C4-2B (cell line): Measurements from ENCODE around the gene LRFN2.

ENCODE experiments used
- H3K27ac ChIP-seq: fragments of 450-650 bp; 2 replicates; pipeline ENCODE4 v1.5.1; 2017
- ZFX ChIP-seq: fragments of 450-650 bp; IDR thresholded peaks from 2 replicates; pipeline ENCODE4 v1.6.1; 2017
- TF ChIP-seq, protein P1 (sequence below): fragments of 450-650 bp; conservative IDR thresholded peaks from 2 replicates; pipeline ENCODE4 v1.5.1; 2017; ENCODE audit warnings: mild to moderate bottlenecking

The LRFN2 gene

DNA sequence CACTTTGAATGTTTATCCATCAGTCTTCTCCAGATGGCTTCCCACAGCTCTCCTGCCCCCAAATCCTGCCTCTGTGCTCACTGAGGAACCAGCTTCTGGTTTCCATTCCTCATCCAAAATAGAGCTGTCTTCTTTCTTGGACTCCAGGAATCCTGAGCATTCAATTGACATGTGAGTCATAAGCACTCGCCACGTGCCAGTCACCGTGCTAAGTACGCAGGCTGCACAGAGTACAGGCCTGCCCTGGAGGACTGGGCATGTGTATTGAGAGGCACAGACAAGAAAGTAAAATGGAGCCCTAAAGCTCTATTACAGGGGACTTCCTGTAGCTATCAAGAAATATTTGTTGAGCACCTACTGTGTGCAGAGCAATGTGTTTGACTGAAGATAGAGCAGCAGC is 39.7 kb upstream of the LRFN2 start:
- TF ChIP-seq, protein P1, sequence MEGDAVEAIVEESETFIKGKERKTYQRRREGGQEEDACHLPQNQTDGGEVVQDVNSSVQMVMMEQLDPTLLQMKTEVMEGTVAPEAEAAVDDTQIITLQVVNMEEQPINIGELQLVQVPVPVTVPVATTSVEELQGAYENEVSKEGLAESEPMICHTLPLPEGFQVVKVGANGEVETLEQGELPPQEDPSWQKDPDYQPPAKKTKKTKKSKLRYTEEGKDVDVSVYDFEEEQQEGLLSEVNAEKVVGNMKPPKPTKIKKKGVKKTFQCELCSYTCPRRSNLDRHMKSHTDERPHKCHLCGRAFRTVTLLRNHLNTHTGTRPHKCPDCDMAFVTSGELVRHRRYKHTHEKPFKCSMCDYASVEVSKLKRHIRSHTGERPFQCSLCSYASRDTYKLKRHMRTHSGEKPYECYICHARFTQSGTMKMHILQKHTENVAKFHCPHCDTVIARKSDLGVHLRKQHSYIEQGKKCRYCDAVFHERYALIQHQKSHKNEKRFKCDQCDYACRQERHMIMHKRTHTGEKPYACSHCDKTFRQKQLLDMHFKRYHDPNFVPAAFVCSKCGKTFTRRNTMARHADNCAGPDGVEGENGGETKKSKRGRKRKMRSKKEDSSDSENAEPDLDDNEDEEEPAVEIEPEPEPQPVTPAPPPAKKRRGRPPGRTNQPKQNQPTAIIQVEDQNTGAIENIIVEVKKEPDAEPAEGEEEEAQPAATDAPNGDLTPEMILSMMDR, result no peak
- no peak for TF ChIP-seq ZFX
- no peak overlapping the region for H3K27ac ChIP-seq

DNA sequence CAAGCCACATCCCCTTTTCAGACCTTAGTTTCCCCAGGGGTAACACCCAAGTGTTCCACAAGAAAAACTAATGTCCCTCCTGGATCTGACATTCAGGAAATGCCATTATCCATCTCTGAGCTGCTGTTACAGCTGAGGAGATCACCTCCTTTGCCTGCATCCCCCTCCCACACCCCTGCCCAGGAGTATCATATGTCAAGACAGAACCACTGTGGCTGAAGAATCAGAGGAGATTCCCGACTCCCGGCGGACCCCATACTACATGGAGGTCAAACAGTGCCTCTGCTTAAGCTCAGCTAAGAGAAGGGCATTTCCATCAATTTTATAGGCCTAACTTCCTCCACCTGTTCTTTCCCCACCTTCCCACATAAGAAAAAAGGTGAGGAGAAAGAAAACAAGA is 36.8 kb upstream of the LRFN2 start:
- no peak overlapping the region for H3K27ac ChIP-seq
- TF ChIP-seq, protein P1, result no peak
- TF ChIP-seq ZFX, result no peak

DNA sequence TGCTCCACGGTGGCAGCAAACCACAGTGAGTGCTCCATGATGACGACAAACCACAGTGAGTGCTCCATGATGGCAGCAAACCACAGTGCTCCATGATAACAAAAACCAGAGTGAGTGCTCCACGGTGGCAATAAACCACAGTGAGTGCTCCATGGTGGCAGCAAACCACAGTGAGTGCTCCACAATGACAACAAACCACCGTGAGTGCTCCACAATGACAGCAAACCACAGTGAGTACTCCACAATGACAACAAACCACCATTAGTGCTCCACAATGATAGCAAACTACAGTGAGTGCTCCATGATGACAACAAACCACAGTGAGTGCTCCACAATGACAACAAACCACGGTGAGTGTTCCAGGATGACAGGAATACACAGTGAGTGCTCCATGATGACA is 36.0 kb upstream of the LRFN2 start:
- no peak for TF ChIP-seq ZFX
- TF ChIP-seq, protein P1, result no peak
- no peak overlapping the region for H3K27ac ChIP-seq

DNA sequence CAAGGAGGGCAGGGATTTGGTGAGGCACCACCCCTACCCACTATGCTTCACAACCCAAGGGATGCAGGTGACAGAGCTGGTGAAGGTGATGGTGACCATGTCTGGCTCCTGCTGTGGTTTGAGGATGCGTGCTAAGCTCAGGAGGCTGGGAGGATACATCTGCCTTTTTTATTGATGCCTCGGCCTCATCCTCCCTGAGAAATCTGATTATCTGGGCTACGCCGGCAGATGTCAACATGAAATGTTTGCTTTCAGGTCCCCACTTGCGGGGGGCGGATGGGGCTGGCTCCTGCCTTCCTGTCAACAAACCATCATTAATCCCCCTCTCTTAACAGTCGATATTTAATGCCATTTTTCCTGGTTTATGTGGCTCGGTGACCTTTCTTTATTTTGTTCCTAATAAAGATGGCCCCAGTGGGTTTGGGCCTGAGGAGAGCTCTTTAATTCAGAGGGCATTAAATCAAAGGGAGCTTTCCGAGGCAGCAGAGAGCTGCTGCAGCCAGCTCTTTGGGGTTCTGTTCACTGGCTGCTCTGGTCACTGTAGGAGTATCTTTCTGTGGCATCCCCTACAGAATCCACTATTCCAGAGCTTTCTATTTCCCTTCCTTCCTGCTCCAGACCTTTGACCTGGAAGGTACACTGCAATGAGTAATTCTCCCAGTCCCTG is 33.5 kb upstream of the LRFN2 start:
- no peak overlapping the region for H3K27ac ChIP-seq
- TF ChIP-seq ZFX, result no peak

DNA sequence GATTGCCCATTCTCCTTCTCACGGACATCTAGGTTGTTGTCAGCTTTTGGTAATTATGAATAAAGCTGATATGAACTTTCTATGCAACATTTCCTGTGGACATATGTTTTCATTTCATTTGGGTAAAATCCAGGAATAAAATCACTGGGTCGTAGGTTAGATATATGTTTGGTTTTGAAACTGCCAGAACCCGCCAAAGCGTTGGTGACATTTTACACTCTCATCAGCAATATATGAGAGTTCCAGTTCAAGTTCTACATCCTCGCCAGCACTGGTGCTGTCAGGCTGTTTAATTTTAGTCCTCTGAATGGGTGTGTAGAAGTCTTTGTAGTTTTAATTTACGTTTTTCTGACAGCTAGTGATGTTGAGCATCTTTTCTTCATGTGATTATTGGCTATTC is 27.5 kb upstream of the LRFN2 start:
- no peak overlapping the region for H3K27ac ChIP-seq
- no peak for TF ChIP-seq ZFX
- TF ChIP-seq, protein P1, result no peak

DNA sequence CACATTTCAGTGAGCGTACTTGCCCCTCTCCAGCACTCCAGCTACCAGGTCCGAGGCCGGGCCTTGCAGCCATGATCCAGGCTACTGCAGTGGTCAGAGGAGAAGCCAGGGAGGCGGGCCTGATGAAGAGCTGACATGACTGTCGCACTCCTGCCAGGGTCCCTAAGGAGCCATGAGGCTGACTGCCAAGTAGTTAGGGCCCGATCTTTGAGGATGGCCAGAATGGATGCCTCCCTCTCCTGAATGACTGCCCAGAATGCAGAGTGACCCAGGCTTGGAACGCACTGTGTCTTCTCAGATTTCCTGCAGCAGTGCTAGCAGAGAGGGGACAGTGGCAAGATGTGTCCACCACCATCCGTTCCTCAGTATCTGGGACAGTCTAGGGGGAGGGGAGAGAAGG is 24.7 kb upstream of the LRFN2 start:
- H3K27ac ChIP-seq, result no peak overlapping the region
- no peak for TF ChIP-seq ZFX
- TF ChIP-seq, protein P1, result no peak

DNA sequence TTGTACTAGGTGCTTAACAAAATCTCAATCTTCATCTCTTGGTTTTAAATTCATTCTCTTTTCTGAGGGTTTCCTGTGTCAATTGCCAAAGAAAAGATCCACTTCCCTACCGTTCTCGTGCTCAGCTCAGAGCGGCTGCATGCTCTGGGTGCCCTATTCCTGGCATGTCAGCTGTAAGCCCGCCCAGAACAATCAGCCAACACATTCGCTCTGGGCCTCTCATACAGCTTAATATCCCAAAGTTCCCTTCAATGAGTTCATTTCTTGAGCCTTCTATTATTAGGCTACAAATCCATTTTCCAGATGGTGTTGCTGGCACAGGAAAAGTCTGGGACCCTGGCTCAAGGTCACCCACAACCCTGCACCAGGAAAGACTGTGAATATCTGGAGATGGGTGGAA is 24.3 kb upstream of the LRFN2 start:
- no peak overlapping the region for H3K27ac ChIP-seq
- TF ChIP-seq, protein P1, result no peak

DNA sequence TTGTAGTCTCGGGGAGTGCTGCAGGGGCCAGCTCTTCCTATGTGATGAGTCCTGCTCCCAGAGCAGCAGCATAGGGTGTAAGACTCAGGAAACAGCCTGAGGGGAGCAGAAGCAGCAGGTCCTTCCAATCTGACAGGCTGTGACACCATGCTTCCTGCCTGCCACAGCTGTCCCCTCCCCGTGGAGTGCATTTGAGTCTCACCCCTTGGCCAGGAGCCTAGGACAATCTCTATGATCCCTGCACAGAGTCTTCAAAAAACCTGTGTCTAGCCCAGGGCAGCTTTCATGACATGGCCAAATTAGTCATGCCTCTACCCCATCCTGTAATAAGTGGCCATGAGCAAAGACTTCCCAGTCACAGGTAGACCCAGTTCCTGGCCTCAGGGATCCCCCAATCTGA is 23.1 kb upstream of the LRFN2 start:
- no peak overlapping the region for H3K27ac ChIP-seq
- TF ChIP-seq, protein P1, result no peak
- no peak for TF ChIP-seq ZFX
